Neural progenitor cell (in vitro differentiated cells): ENCODE measurements around the gene CHST13.

Source experiments
- CTCF ChIP-seq: fragments of 200-600 bp; sonication (generic); IDR thresholded peaks from 2 replicates; pipeline ENCODE4 v1.5.1; 2017; ENCODE audit warnings: antibody characterized with exemption, mild to moderate bottlenecking
- EZH2 ChIP-seq: fragments of 200-600 bp; sonication (generic); IDR thresholded peaks from 2 replicates; pipeline ENCODE4 v1.6.1; 2017; ENCODE audit warnings: antibody characterized with exemption, mild to moderate bottlenecking, moderate library complexity

DNA sequence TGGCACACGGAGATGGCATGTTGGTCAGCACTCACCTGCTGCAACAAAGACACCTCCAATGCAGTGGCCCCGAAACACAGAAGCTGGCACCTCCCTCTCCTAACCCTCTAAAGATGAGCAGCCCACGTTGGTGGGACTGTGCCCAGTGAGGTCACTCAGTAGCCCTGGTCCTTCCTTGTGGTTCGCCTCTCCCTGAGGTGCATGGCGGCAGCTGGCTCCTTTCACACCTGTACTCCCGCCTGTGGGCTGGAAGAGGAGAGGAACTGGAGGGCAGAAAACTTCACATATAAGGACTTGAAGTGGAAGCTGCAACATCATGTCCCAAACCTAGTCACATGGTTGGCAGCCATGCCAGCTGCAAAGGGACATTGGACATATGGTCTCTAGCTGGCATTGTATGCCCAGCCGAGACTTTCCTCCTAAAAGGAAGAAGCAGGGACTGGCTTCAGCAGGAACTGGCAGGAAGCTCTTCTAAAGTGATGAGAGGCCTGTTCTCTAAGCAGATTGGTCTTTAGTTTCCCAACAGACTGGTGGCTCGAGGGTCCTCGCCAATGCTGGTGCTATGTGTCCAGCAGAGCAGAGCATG is 45.5 kb downstream of the CHST13 start:
- TF ChIP-seq EZH2, result no peak
- no peak for TF ChIP-seq CTCF
